DMS153 (cell line): ENCODE results near the gene SH2D1A.
"Not testable (repeated sequence)": the region's sequence is repeated elsewhere in the genome, so short reads cannot be mapped to it uniquely, and the experiment has no call there.

Experiments
- DNase-seq: peaks from one replicate; lab custom pipeline; 2025; lab: John Stamatoyannopoulos, UW

Gene SH2D1A

GRCh38 chrX:124346117-124346876 lies at the start of gene SH2D1A:
TSS of gene SH2D1A (plus strand) at chrX:124346563. CDS start at chrX:124346643, 80 bp downstream.
- no peak for DNase-seq

GRCh38 chrX:124299323-124299722 lies 47.0 kb upstream of the SH2D1A start:
- not testable (repeated sequence) for DNase-seq

GRCh38 chrX:124300405-124300804 lies 46.0 kb upstream of the SH2D1A start:
- DNase-seq, result no peak

GRCh38 chrX:124307253-124307907 lies 39.0 kb upstream of the SH2D1A start:
- peak; percentile 2 for DNase-seq

- DNase-seq, result no peak
Measured at GRCh38 chrX:124325732-124326131, 20.6 kb upstream of the SH2D1A start.

- peak; percentile 52 for DNase-seq
Measured at GRCh38 chrX:124328765-124329164, 17.6 kb upstream of the SH2D1A start.

- DNase-seq, result no peak
Measured at GRCh38 chrX:124332481-124333424, 13.6 kb upstream of the SH2D1A start, which contains the start of gene TEX13D. TSS of gene TEX13D (plus strand) at chrX:124332660. CDS start at chrX:124332918, 258 bp downstream.

GRCh38 chrX:124333862-124334261 lies 12.5 kb upstream of the SH2D1A start:
- no peak for DNase-seq

GRCh38 chrX:124334555-124334954 lies 11.8 kb upstream of the SH2D1A start:
- not testable (repeated sequence) for DNase-seq

- DNase-seq, result no peak
Measured at GRCh38 chrX:124335598-124335997, 10.8 kb upstream of the SH2D1A start.

GRCh38 chrX:124337916-124338315 lies 8.4 kb upstream of the SH2D1A start:
- no peak for DNase-seq

- no peak for DNase-seq
Measured at GRCh38 chrX:124338733-124339514, 7.4 kb upstream of the SH2D1A start.

- DNase-seq, result no peak
Measured at GRCh38 chrX:124341396-124342132, 4.8 kb upstream of the SH2D1A start.

- DNase-seq, result no peak
Measured at GRCh38 chrX:124342174-124342867, 4.0 kb upstream of the SH2D1A start.

GRCh38 chrX:124343016-124343415 lies 3.3 kb upstream of the SH2D1A start:
- no peak for DNase-seq

- DNase-seq, result no peak
Measured at GRCh38 chrX:124344246-124344645, 2.1 kb upstream of the SH2D1A start.

- no peak for DNase-seq
Measured at GRCh38 chrX:124346877-124347241, 496 bp downstream of the SH2D1A start.

- no peak for DNase-seq
Measured at GRCh38 chrX:124347242-124347641, 879 bp downstream of the SH2D1A start.

- no peak for DNase-seq
Measured at GRCh38 chrX:124348182-124348581, 1.8 kb downstream of the SH2D1A start.

- DNase-seq, result no peak
Measured at GRCh38 chrX:124348885-124349453, 2.6 kb downstream of the SH2D1A start.
